ENCODE results near the gene ABCA4.
A peak's percentile ranks its signal among the peaks of the same experiment; 100 is the strongest.

Gene ABCA4

GRCh38 chr1:94096797-94097549, 24.0 kb downstream of the ABCA4 start:
- Histone ChIP-seq H3K9ac (no peak overlapping the region), H3K4me3 (ENCODE audit: low read depth, low read length) (peak overlapping the region; percentile 12), H3K79me2 (no peaks in the 10 kb centered on the region), H3K27ac (peak overlapping the region; percentile 99), H2AFZ (peak overlapping the region; percentile 3), H3K27me3 (ENCODE audit: control insufficient read depth, insufficient read depth, low read length) (no peaks in the 10 kb centered on the region), H3K4me2 (ENCODE audit: low read length) (no peak overlapping the region), H3K36me3 (ENCODE audit: control insufficient read depth, insufficient read depth, low read length) (no peaks in the 10 kb centered on the region), H3K9me3 (ENCODE audit: control insufficient read depth, low read length) (no peaks in the 10 kb centered on the region), H3K4me1 (peaks cover 78% of the 10 kb centered on the region)
- TF ChIP-seq CTCF (IDR thresholded peaks at IDR 0.05) = no peak

GRCh38 chr1:94095744-94096469, 25.0 kb downstream of the ABCA4 start:
- H3K27ac ChIP-seq = peak overlapping the region; percentile 99
- H3K4me2 ChIP-seq (ENCODE audit: low read length) = peak overlapping the region; percentile 60
- no peak for TF ChIP-seq CTCF (IDR thresholded peaks at IDR 0.05)
- no peaks in the 10 kb centered on the region for H3K79me2 ChIP-seq
- no peak overlapping the region for H3K9ac ChIP-seq
- H3K4me3 ChIP-seq (ENCODE audit: low read depth, low read length) = no peak overlapping the region
- peak overlapping the region; percentile 1 for H2AFZ ChIP-seq
- no peaks in the 10 kb centered on the region for H3K36me3 ChIP-seq (ENCODE audit: control insufficient read depth, insufficient read depth, low read length)
- peaks cover 81% of the 10 kb centered on the region for H3K4me1 ChIP-seq
- no peaks in the 10 kb centered on the region for H3K9me3 ChIP-seq (ENCODE audit: control insufficient read depth, low read length)
- no peaks in the 10 kb centered on the region for H3K27me3 ChIP-seq (ENCODE audit: control insufficient read depth, insufficient read depth, low read length)

- Histone ChIP-seq H3K27ac (peak overlapping the region; percentile 99), H3K9me3 (ENCODE audit: control insufficient read depth, low read length) (no peaks in the 10 kb centered on the region), H3K36me3 (ENCODE audit: control insufficient read depth, insufficient read depth, low read length) (no peaks in the 10 kb centered on the region), H3K27me3 (ENCODE audit: control insufficient read depth, insufficient read depth, low read length) (no peaks in the 10 kb centered on the region), H3K4me2 (ENCODE audit: low read length) (peak overlapping the region; percentile 60), H3K4me3 (ENCODE audit: low read depth, low read length) (peak overlapping the region; percentile 38), H3K9ac (no peak overlapping the region), H2AFZ (peak overlapping the region; percentile 70), H3K79me2 (no peaks in the 10 kb centered on the region), H3K4me1 (peaks cover 83% of the 10 kb centered on the region)
- no peak for TF ChIP-seq CTCF (IDR thresholded peaks at IDR 0.05)
Observed at GRCh38 chr1:94095112-94095637, 25.8 kb downstream of the ABCA4 start.

- Histone ChIP-seq H3K79me2 (no peaks in the 10 kb centered on the region), H3K27ac (peak overlapping the region; percentile 99), H3K36me3 (ENCODE audit: control insufficient read depth, insufficient read depth, low read length) (no peaks in the 10 kb centered on the region), H3K27me3 (ENCODE audit: control insufficient read depth, insufficient read depth, low read length) (no peaks in the 10 kb centered on the region), H3K9me3 (ENCODE audit: control insufficient read depth, low read length) (no peaks in the 10 kb centered on the region), H3K4me2 (ENCODE audit: low read length) (peak overlapping the region; percentile 60), H2AFZ (peak overlapping the region; percentile 70), H3K4me1 (peaks cover 77% of the 10 kb centered on the region), H3K4me3 (ENCODE audit: low read depth, low read length) (peak overlapping the region; percentile 38), H3K9ac (no peak overlapping the region)
- no peak for TF ChIP-seq CTCF (IDR thresholded peaks at IDR 0.05)
Observed at GRCh38 chr1:94094469-94095111, 26.4 kb downstream of the ABCA4 start.
